ENCODE measurements around the gene TLE4. TPM values are rescaled to one million over a fixed set of nuclear protein-coding genes. Genes with fewer than 3 reads are reported as not detected.

TLE4 gene
- total RNA-seq, 2 donors from 2014 or later = 17.9 to 54.7 TPM

DNA sequence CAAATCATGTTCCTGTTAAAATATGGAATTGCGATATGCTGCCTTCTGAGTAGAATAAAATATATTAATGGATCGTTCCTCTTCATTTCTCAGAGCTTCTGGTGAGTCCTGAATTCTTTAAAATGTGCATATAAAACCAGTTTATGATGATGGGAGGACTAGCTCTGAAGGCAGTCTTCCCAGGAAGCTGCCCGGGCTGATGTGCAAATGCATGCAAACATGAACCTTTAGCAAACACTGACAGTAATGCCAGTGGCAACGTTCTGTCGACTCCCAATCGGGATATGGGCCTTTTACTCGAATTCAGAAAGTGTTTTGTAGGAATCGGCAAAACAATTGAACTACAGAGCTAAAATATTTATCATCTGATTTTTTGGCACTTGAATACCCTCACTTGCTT lies 93.6 kb downstream of the TLE4 start:
- no peak overlapping the region for H3K4me3 ChIP-seq
- no peak for ATAC-seq
- no peak for TF ChIP-seq POLR2A (IDR thresholded peaks at IDR 0.05)
- TF ChIP-seq, protein P1, sequence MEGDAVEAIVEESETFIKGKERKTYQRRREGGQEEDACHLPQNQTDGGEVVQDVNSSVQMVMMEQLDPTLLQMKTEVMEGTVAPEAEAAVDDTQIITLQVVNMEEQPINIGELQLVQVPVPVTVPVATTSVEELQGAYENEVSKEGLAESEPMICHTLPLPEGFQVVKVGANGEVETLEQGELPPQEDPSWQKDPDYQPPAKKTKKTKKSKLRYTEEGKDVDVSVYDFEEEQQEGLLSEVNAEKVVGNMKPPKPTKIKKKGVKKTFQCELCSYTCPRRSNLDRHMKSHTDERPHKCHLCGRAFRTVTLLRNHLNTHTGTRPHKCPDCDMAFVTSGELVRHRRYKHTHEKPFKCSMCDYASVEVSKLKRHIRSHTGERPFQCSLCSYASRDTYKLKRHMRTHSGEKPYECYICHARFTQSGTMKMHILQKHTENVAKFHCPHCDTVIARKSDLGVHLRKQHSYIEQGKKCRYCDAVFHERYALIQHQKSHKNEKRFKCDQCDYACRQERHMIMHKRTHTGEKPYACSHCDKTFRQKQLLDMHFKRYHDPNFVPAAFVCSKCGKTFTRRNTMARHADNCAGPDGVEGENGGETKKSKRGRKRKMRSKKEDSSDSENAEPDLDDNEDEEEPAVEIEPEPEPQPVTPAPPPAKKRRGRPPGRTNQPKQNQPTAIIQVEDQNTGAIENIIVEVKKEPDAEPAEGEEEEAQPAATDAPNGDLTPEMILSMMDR (IDR thresholded peaks at IDR 0.05) = no peak
- 56 to 57% methylated on average over 8 of the region's 8 CpGs for WGBS, 2 donors
- intact Hi-C loops (cut with DNase I) = no loop called here
- H3K27ac ChIP-seq = no peak overlapping the region
- no peaks in the 10 kb centered on the region for H3K27me3 ChIP-seq
- no peaks in the 10 kb centered on the region for H3K36me3 ChIP-seq (replicated peaks in 1 of 2; ENCODE audit: insufficient read depth in 1 of 2, low read depth in 2 of 2)
- no peaks in the 10 kb centered on the region for H3K9me3 ChIP-seq
- no peak for DNase-seq
- H3K4me1 ChIP-seq = peaks cover 3% of the 10 kb centered on the region

DNA sequence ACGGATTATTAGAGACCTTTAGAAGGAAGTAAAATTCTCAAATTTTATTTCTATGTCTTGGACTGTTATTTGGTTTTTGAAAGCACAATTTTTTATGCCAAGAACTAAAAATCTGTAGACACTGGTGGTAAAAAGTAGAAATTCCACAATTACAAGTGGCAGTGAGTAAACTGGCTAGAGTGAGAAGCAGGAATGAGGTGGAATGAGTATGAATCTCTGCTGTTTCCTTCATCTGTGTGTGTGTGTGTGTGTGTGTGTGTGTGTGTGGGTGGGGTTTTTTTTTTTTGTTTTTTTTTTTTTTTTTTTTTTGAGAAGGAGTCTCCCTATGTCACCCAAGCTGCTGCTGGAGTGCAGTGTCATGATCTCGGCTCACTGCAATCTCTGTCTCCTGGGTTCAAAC lies 94.2 kb downstream of the TLE4 start:
- no peak overlapping the region for H3K4me3 ChIP-seq
- intact Hi-C loops (cut with DNase I) = no loop called here
- WGBS, 2 donors = 96 to 99% methylated on average over 2 of the region's 2 CpGs
- DNase-seq (no peak), ATAC-seq (no peak)
- H3K9me3 ChIP-seq = no peaks in the 10 kb centered on the region
- H3K27me3 ChIP-seq = no peaks in the 10 kb centered on the region
- TF ChIP-seq, protein P1 (IDR thresholded peaks at IDR 0.05) = no peak
- no peak for TF ChIP-seq POLR2A (IDR thresholded peaks at IDR 0.05)
- peaks cover 3% of the 10 kb centered on the region for H3K4me1 ChIP-seq
- no peaks in the 10 kb centered on the region for H3K36me3 ChIP-seq (replicated peaks in 1 of 2; ENCODE audit: insufficient read depth in 1 of 2, low read depth in 2 of 2)
- no peak overlapping the region for H3K27ac ChIP-seq

DNA sequence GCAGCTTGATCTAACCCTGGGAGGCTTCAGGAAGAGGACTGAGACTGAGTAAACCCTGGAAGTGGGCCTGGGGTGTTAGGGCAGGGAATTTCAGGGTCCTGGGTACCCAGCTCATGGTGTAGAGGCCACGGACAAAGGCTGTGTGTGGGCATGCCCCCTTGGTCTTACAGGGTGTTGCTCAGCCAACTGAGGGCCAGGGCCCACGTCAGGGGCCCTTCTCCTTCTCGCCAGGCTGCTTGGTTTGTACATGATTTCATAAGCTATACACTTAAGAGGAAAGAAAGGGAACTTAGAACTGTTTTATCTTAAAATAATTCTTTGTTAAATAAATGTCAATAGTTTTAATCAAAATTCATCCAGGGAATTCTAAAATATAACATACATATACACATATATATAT lies 95.4 kb downstream of the TLE4 start:
- 91 to 92% methylated on average over 3 of the region's 3 CpGs for WGBS, 2 donors
- intact Hi-C loops (cut with DNase I) = no loop called here
- Histone ChIP-seq H3K4me3 (no peak overlapping the region), H3K27ac (no peak overlapping the region), H3K36me3 (replicated peaks in 1 of 2; ENCODE audit: insufficient read depth in 1 of 2, low read depth in 2 of 2) (no peaks in the 10 kb centered on the region), H3K27me3 (no peaks in the 10 kb centered on the region), H3K9me3 (no peaks in the 10 kb centered on the region), H3K4me1 (peaks cover 3% of the 10 kb centered on the region)
- DNase-seq (no peak), ATAC-seq (no peak)
- TF ChIP-seq, protein P1 (IDR thresholded peaks at IDR 0.05) = no peak
- TF ChIP-seq POLR2A (IDR thresholded peaks at IDR 0.05) = no peak

DNA sequence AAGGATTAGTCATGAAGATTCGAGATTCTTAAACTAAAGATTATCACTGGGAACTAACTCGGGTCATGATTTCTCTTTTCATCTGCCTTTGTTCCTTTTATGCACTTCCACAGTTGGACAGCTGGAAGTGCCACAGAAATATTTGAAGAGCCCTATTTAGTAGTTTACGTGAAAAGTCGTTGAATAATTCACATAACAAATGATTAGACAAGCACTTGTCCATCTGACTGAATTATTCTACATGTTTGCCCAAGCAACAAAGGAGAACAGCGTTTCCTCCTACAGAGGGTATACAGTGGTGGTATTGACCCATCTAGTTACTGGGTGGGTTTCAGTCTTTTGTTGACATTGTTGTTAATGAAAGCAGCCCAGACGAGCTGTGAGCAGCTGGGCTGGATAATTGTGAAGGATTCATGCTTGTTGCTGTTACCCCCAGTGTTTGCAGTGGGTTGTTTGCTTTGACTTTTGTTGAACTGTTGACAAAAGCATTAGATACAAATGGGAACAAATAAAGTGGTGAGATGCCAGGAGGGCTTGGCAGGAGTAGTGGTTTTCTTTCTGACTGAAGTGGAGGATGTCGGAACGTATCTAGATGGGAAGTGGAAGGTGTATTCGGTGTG lies 96.2 kb downstream of the TLE4 start:
- TF ChIP-seq, protein P1 (IDR thresholded peaks at IDR 0.05) = no peak
- no peak for TF ChIP-seq POLR2A (IDR thresholded peaks at IDR 0.05)
- H3K9me3 ChIP-seq = no peaks in the 10 kb centered on the region
- no peak overlapping the region for H3K27ac ChIP-seq
- no peaks in the 10 kb centered on the region for H3K36me3 ChIP-seq (replicated peaks in 1 of 2; ENCODE audit: insufficient read depth in 1 of 2, low read depth in 2 of 2)
- intact Hi-C loops (cut with DNase I) = no loop called here
- WGBS, 2 donors = 34 to 43% methylated on average over 9 of the region's 9 CpGs
- no peak overlapping the region for H3K4me3 ChIP-seq
- H3K27me3 ChIP-seq = no peaks in the 10 kb centered on the region
- H3K4me1 ChIP-seq = peaks cover 3% of the 10 kb centered on the region
- DNase-seq (peak in 3 of 4 donors; percentile 21 to 55 (median 22)), ATAC-seq (no peak)

DNA sequence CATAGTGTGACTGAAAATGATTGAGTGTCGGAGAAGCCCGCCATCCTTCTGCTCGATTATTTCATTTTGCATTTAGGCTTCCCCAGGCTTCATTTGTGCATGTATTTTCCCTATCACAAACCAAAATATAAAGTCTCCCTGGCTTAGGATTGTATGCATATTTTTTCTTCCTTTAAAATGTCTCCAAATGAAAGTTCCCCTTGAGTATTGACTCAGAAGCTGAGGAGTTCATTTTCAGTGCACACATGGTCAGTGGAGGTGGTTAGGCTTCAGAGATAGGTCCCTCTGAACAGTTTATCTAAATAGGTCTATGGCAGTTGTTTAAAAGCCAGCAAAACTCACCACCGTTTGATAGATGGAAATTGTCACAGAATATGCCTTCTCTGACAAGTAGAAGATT lies 97.2 kb downstream of the TLE4 start:
- Histone ChIP-seq H3K27me3 (no peaks in the 10 kb centered on the region), H3K4me1 (peaks cover 3% of the 10 kb centered on the region), H3K27ac (no peak overlapping the region), H3K36me3 (replicated peaks in 1 of 2; ENCODE audit: insufficient read depth in 1 of 2, low read depth in 2 of 2) (no peaks in the 10 kb centered on the region), H3K4me3 (no peak overlapping the region), H3K9me3 (no peaks in the 10 kb centered on the region)
- DNase-seq (no peak), ATAC-seq (no peak)
- intact Hi-C loops (cut with DNase I) = no loop called here
- 84 to 90% methylated on average over 4 of the region's 4 CpGs for WGBS, 2 donors
- TF ChIP-seq, protein P1 (IDR thresholded peaks at IDR 0.05) = no peak
- no peak for TF ChIP-seq POLR2A (IDR thresholded peaks at IDR 0.05)
